Measurements from ENCODE around the gene RHOF.

RHOF gene

DNA sequence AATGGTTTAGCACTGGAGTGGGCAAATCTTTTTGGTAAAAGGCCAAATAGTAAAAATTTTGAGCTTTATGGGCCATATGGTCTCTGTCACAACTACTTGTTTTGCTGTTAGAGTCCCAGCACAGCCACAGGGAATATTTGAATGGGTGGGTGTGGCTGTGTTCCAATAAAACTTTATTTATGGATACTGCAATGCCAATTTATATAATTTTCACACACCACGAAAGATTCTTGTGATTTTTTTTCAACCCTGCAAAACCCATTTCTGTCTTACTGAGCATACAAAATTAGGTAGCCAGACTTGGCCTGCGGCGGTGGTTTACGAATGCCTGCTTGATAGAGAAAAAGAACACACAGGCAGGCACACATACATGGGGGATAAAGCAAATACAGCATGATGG is 52.6 kb downstream of the RHOF start:
- no peak for DNase-seq

- DNase-seq, result no peak
Measured at GRCh38 chr12:121738340-121738858, 55.1 kb downstream of the RHOF start.

- DNase-seq, result no peak
Measured at GRCh38 chr12:121733849-121734248, 59.6 kb downstream of the RHOF start.

DNA sequence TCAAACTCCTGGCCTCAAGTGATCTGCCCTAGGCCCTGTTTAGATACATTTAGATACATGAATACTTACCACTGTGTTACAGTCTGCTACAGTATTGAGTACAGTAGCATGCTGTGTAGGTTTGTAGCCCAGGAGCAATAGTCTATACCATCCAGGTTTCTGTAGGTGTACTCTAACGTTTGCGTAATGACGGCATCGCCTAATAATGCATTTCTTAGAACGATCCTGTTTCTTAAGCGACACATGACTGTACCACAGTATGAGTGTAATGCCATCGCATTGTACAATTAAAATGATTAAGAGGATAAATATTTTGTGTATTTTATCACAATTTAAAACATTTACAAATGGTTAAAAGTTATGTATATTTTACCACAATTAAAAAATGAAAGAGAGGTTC is 62.0 kb downstream of the RHOF start:
- DNase-seq, result no peak

GRCh38 chr12:121729021-121729420 is 64.5 kb downstream of the RHOF start:
- DNase-seq, result no peak

Measured in activated gamma-delta T cell treated with Interleukin-2 at 50 U/mL for 16 hours (primary cell).